BE2C (cell line): ENCODE results near the gene EDA2R. TPM values are rescaled to one million over a fixed set of nuclear protein-coding genes. Genes with fewer than 3 reads are reported as not detected.

Experiments
- DNase-seq: peaks from one replicate; pipeline ENCODE4 v3.0.0-alpha.2; 2020
- H3K27me3 ChIP-seq: fragments of 250-450 bp; sonication (Bioruptor Pico); 2 replicates; pipeline ENCODE4 v1.5.1; 2020; ENCODE audit warnings: mild to moderate bottlenecking
- H3K36me3 ChIP-seq: fragments of 250-450 bp; sonication (Bioruptor Pico); 2 replicates; pipeline ENCODE4 v1.5.1; 2020; ENCODE audit warnings: mild to moderate bottlenecking
- H3K4me1 ChIP-seq: fragments of 250-450 bp; sonication (Bioruptor Pico); 2 replicates; pipeline ENCODE4 v1.5.1; 2020
- H3K4me3 ChIP-seq: 2 replicates; pipeline ENCODE4 v1.5.1; 2011; ENCODE audit warnings: low read depth, low read length
- H3K9me3 ChIP-seq: fragments of 250-450 bp; sonication (Bioruptor Pico); 2 replicates; pipeline ENCODE4 v1.5.1; 2020
- polyA plus RNA-seq: library from polyadenylated mRNA; unstranded; fragments of >200 nt; gene quantifications from one replicate; pipeline ENCODE4 v1.2.1, GENCODE V29; 2012; ENCODE audit warnings: low read depth, missing spikeins; ENCODE audit not compliant: insufficient read length, insufficient read depth
- TF ChIP-seq, protein P1 (sequence below): IDR thresholded peaks from 2 replicates; pipeline ENCODE4 v1.5.1; 2012; ENCODE audit warnings: mild to moderate bottlenecking, low read depth, low read length

Gene EDA2R, protein sequence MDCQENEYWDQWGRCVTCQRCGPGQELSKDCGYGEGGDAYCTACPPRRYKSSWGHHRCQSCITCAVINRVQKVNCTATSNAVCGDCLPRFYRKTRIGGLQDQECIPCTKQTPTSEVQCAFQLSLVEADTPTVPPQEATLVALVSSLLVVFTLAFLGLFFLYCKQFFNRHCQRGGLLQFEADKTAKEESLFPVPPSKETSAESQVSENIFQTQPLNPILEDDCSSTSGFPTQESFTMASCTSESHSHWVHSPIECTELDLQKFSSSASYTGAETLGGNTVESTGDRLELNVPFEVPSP
- polyA plus RNA-seq = not detected

DNA sequence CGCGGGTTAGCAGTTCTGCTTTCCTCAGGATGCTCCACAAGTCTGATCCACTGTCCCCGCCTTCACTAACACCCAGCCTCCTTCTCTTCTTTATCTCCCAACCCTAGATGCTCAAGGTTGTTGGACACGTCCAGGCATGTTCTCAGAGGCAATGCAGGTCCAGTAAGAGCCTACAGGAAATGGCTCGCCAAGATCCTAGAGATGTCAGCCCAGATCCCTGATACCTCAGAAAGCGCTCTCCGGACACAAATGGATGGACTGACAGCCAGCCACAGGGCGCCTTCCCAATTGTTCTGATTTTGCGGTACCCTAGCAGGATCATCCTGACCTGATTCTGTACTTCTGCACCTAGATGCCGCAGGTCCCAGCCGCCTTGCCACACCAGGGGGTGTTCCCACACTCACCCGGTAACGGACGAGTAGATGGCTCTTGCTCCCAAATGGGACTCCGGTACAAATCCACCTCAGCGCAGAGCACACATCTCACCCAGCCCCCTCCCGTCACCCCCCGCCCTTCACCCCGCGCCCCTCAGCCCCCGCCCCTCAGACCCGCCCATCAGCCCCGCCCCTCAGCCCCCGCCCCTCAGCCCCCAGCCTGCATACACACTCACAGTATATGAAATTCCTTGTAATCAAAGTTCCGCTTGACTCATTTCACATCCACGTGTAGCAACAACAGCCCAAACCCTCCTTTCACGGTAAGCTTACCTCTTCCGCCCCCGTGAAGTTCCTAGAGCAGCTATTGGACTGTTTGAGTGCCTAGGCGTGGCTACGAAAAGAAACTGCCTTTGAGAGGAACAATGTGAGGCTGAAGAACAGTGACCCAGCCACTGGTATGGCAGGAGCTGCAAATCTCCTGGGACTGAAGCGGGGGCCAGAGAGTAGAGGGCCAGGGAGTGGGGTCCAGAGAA, at the start of gene EDA2R:
Gene EDA2R, minus strand, starts transcription at position 488 of the 910 bp plus-strand sequence. CDS start 23,058 bp downstream, outside the sequence.
- TF ChIP-seq, protein P1, sequence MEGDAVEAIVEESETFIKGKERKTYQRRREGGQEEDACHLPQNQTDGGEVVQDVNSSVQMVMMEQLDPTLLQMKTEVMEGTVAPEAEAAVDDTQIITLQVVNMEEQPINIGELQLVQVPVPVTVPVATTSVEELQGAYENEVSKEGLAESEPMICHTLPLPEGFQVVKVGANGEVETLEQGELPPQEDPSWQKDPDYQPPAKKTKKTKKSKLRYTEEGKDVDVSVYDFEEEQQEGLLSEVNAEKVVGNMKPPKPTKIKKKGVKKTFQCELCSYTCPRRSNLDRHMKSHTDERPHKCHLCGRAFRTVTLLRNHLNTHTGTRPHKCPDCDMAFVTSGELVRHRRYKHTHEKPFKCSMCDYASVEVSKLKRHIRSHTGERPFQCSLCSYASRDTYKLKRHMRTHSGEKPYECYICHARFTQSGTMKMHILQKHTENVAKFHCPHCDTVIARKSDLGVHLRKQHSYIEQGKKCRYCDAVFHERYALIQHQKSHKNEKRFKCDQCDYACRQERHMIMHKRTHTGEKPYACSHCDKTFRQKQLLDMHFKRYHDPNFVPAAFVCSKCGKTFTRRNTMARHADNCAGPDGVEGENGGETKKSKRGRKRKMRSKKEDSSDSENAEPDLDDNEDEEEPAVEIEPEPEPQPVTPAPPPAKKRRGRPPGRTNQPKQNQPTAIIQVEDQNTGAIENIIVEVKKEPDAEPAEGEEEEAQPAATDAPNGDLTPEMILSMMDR = no peak
- no peak for DNase-seq
- Histone ChIP-seq H3K27me3 (no peaks in the 10 kb centered on the region), H3K9me3 (no peaks in the 10 kb centered on the region), H3K36me3 (no peaks in the 10 kb centered on the region), H3K4me1 (no peaks in the 10 kb centered on the region), H3K4me3 (no peak within 1 kb of the TSS)

DNA sequence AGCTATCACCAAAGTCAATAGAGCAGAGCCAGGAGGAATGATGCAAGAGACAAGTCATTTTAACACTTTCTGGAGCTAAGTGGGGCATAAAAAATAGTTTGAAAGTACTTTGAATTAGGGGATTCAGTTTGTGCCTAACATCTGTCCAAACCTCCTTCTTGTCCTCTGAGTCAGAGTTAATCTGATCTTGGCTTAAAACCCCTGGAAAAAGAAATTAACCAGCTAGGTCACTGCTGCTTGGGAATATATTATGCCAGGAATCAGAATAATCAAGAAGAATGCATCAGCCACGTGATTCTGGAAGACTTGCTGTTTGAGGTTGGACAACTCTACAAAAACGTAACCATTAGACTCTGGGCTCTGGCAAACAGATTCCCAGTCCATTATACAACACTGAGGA, 45.3 kb upstream of the EDA2R start:
- TF ChIP-seq, protein P1 = no peak
- DNase-seq = no peak

DNA sequence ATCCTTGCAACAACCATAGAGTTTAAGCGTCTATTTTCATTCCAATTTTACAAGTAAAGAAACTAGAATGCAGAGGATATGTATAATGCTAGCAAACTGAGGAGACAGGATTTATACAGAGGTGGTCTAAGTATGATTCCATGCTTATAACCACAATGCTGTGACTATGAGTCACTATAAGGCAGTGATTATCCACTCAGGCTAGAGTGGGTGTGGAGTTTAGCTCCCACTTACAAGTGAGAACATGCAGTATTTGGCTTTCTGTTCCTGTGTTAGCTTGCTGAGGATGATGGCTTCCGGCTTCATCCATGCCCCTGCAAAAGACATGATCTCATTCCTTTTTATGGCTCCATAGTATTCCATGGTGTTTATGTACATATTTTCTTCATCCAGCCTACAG, 41.6 kb upstream of the EDA2R start:
- no peak overlapping the region for H3K4me3 ChIP-seq
- no peaks in the 10 kb centered on the region for H3K9me3 ChIP-seq
- H3K27me3 ChIP-seq = no peaks in the 10 kb centered on the region
- no peaks in the 10 kb centered on the region for H3K36me3 ChIP-seq
- DNase-seq = no peak
- no peaks in the 10 kb centered on the region for H3K4me1 ChIP-seq
- TF ChIP-seq, protein P1 = no peak

More for the DNA sequence above, 45.3 kb upstream of the EDA2R start:
- Histone ChIP-seq H3K4me1 (no peaks in the 10 kb centered on the region), H3K9me3 (no peaks in the 10 kb centered on the region), H3K27me3 (no peaks in the 10 kb centered on the region), H3K4me3 (no peak overlapping the region), H3K36me3 (no peaks in the 10 kb centered on the region)

DNA sequence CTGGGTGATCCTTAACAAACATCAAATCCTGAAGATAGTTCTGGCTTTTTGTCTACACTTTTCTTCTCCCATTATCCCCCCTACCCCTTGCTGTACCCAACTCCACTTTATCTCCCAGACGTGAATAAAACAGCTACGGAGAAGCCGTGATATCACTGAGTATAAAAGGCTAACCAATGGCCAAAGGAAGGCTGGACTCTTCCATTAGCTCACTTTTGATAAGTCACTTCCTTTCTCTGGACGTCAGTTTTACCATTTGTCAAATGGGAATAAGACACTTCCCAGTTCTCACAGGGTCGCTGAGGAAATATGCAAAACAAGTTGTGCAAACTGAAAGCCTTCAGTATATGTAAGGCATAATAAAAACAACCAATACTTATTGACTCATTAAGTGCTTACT, 38.6 kb upstream of the EDA2R start:
- H3K36me3 ChIP-seq = no peaks in the 10 kb centered on the region
- no peaks in the 10 kb centered on the region for H3K27me3 ChIP-seq
- TF ChIP-seq, protein P1 = no peak
- no peaks in the 10 kb centered on the region for H3K9me3 ChIP-seq
- no peak for DNase-seq
- H3K4me1 ChIP-seq = no peaks in the 10 kb centered on the region
- no peak overlapping the region for H3K4me3 ChIP-seq

DNA sequence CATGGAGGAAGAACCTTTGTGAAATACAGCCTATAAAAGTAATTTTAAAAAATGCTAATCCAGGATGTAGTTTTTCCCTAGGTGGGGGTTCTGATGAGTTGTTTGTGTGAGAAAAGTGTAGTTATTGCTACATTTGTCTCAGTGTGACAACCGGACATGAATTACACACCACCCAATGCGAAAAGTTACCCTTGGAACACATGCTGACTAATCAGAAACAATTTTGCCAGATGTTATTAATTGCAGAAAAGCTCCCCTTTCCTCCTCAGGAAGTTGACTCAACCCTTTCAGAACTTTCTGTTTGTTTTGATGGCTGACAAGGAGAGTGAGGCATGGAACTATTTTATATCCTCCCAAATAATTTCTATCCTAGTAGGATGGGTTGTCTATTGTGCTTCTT, 38.1 kb upstream of the EDA2R start:
- no peak overlapping the region for H3K4me3 ChIP-seq
- TF ChIP-seq, protein P1 = no peak
- no peaks in the 10 kb centered on the region for H3K36me3 ChIP-seq
- no peak for DNase-seq
- no peaks in the 10 kb centered on the region for H3K9me3 ChIP-seq
- H3K27me3 ChIP-seq = no peaks in the 10 kb centered on the region
- H3K4me1 ChIP-seq = no peaks in the 10 kb centered on the region

DNA sequence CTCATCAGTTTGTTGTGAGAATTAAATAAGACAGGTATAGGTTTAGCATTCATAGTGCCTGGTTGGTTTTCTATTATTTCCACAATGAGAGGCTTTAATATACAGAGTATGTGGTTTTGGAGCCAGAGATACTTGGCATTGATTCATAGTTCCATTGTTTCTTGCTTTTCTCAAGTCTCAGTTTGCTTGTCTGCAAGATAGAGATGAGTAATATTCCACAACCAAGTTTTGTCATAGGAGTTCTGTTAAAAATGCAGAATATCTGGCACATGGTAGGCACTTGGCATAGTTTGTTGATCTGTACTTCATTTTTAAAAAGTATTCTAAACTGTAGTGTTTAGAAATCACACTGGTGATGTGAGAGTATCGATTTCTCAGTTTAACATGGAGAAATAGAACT, 37.5 kb upstream of the EDA2R start:
- no peaks in the 10 kb centered on the region for H3K27me3 ChIP-seq
- H3K36me3 ChIP-seq = no peaks in the 10 kb centered on the region
- H3K9me3 ChIP-seq = no peaks in the 10 kb centered on the region
- DNase-seq = no peak
- H3K4me1 ChIP-seq = no peaks in the 10 kb centered on the region
- no peak overlapping the region for H3K4me3 ChIP-seq
- TF ChIP-seq, protein P1 = no peak
